Erythroblast (primary cell): ENCODE measurements around the gene PHTF1.

Experiments used
- GATA1 ChIP-seq: IDR thresholded peaks from 2 replicates; pipeline ENCODE4 v1.6.1; 2011; ENCODE audit warnings: low read depth, mild to moderate bottlenecking, control low read depth, low read length, moderate library complexity
- POLR2A ChIP-seq: IDR thresholded peaks from 2 replicates; pipeline ENCODE4 v1.6.1; 2011; ENCODE audit warnings: mild to moderate bottlenecking, low read length

DNA sequence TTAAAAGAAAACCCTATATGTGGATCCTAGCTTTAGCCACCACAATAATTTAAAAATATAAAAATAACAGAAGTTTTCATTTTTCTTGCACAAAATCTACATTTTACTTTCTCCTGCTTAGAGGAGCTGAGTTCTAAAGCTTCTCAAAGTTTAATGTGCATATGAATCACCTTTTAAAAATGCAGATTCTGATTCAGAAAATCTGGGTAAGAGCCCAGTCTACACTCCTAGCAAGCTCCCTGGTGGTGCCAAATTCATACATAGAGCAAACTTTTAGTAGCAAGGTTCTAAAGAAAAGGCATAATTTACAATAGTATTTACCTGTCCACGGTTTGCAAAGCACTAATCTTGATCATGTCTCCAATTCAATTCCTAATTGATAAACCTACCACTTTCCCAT is 33.7 kb upstream of the PHTF1 start:
- TF ChIP-seq POLR2A (no peak), GATA1 (no peak)
